GM12878 (cell line): ENCODE data around the gene SLC34A3. TPM values are rescaled to one million over a fixed set of nuclear protein-coding genes. Genes with fewer than 3 reads are reported as not detected.
A peak's percentile ranks its signal among the peaks of the same experiment; 100 is the strongest.

Source experiments
- BHLHE40 ChIP-seq, 2 experiments: fragments of 450-650 bp in 1 of 2; IDR thresholded peaks; 2 replicates each; pipeline ENCODE4 v1.6.1; 2011 to 2017; ENCODE audit warnings: low read depth in 2 of 2, borderline replicate concordance in 1 of 2, improper control_type of control experiment in 1 of 2, low read length in 1 of 2, mild to moderate bottlenecking in 1 of 2
- CHD2 ChIP-seq: IDR thresholded peaks from 2 replicates; pipeline ENCODE4 v1.6.1; 2011; ENCODE audit warnings: low read depth, low read length, improper control_type of control experiment, borderline replicate concordance
- DPF2 ChIP-seq: fragments of 450-650 bp; IDR thresholded peaks from 2 replicates; pipeline ENCODE4 v1.6.1; 2017; ENCODE audit warnings: mild to moderate bottlenecking
- E2F8 ChIP-seq: fragments of 450-650 bp; IDR thresholded peaks from 2 replicates; pipeline ENCODE4 v1.6.1; 2018; ENCODE audit warnings: mild to moderate bottlenecking, low read depth, moderate library complexity; ENCODE audit not compliant: partially characterized antibody
- E4F1 ChIP-seq: fragments of 450-650 bp; IDR thresholded peaks from 2 replicates; pipeline ENCODE4 v1.6.1; 2018; ENCODE audit warnings: borderline replicate concordance, mild to moderate bottlenecking; ENCODE audit not compliant: partially characterized antibody
- EED ChIP-seq: sonication (generic); IDR thresholded peaks from 2 replicates; pipeline ENCODE4 v1.6.1; 2016; ENCODE audit warnings: antibody characterized with exemption, low read depth
- EGR1 ChIP-seq, 2 experiments: IDR thresholded peaks; 1 replicate in 1 of 2; 2 replicates in 1 of 2; pipeline ENCODE4 v1.6.1; 2011 to 2012; ENCODE audit warnings: low read depth in 2 of 2, low read length in 2 of 2, borderline replicate concordance in 1 of 2, mild to moderate bottlenecking in 1 of 2, moderate library complexity in 1 of 2
- KDM1A ChIP-seq: fragments of 200-600 bp; sonication (generic); IDR thresholded peaks from 2 replicates; pipeline ENCODE4 v1.6.1; 2016; ENCODE audit warnings: borderline replicate concordance
- NFYA ChIP-seq: IDR thresholded peaks from 2 replicates; pipeline ENCODE4 v1.6.1; 2011; ENCODE audit warnings: low read depth, mild to moderate bottlenecking, low read length, improper control_type of control experiment, borderline replicate concordance
- SIX5 ChIP-seq: IDR thresholded peaks from 2 replicates; pipeline ENCODE4 v1.6.1; 2011; ENCODE audit warnings: mild to moderate bottlenecking, low read depth, low read length, moderate library complexity; ENCODE audit not compliant: severe bottlenecking
- SP1 ChIP-seq: IDR thresholded peaks from one replicate; pipeline ENCODE4 v1.6.1; 2011; ENCODE audit warnings: low read depth, low read length
- TARDBP ChIP-seq: IDR thresholded peaks from 2 replicates; pipeline ENCODE4 v1.6.1; 2016; ENCODE audit warnings: borderline replicate concordance
- TCF3 ChIP-seq: IDR thresholded peaks from 2 replicates; pipeline ENCODE4 v1.6.1; 2012; ENCODE audit warnings: low read depth, mild to moderate bottlenecking, low read length, borderline replicate concordance; ENCODE audit not compliant: insufficient read depth
- WRNIP1 ChIP-seq: IDR thresholded peaks from 2 replicates; pipeline ENCODE4 v1.6.1; 2011; ENCODE audit warnings: low read depth, low read length, improper control_type of control experiment, borderline replicate concordance
- ZBED1 ChIP-seq: IDR thresholded peaks from 2 replicates; pipeline ENCODE4 v1.6.1; 2016; ENCODE audit warnings: borderline replicate concordance
- polyA plus RNA-seq, 11 experiments: library from polyadenylated mRNA; depleted of rRNA in 4 of 11; unstranded in 6 of 11; stranded (reverse) in 5 of 11; fragments of >200 nt; fragmentation: Nextera tagmentation in 4 of 11; fragmentation: Illumina TruSeq in 1 of 11; extraction: Ambion mirVana in 4 of 11; extraction: Trizol in 1 of 11; gene quantifications; 1 replicate in 1 of 11; 2 replicates in 10 of 11; pipeline versions ENCODE4 v1.2.1 to v1.2.3, GENCODE V29; 2011 to 2016; ENCODE audit warnings: inconsistent platforms in 2 of 11, missing spikeins in 2 of 11, low read depth in 1 of 11
- total RNA-seq, 4 experiments: library from RNA; depleted of rRNA in 3 of 4; stranded (reverse); fragments of >200 nt in 3 of 4; fragmentation: Illumina TruSeq in 1 of 4; extraction: Trizol in 1 of 4; gene quantifications; 2 replicates each; pipeline versions ENCODE4 v1.2.1 to v1.2.3, GENCODE V29; 2013 to 2021
- TF ChIP-seq, protein P1 (sequence below): IDR thresholded peaks from 2 replicates; pipeline ENCODE4 v1.6.1; 2012; ENCODE audit warnings: low read depth, low read length, improper control_type of control experiment
- TF ChIP-seq, protein P2 (sequence below): fragments of 450-650 bp; conservative IDR thresholded peaks from 2 replicates; pipeline ENCODE4 v1.6.1; 2017; ENCODE audit warnings: mild to moderate bottlenecking, moderate library complexity

Gene SLC34A3
- total and polyA plus RNA-seq, 10 of the 15 experiments (the other 5 are each of a cell fraction or from before 2014, with no cell fraction given): not detected

DNA sequence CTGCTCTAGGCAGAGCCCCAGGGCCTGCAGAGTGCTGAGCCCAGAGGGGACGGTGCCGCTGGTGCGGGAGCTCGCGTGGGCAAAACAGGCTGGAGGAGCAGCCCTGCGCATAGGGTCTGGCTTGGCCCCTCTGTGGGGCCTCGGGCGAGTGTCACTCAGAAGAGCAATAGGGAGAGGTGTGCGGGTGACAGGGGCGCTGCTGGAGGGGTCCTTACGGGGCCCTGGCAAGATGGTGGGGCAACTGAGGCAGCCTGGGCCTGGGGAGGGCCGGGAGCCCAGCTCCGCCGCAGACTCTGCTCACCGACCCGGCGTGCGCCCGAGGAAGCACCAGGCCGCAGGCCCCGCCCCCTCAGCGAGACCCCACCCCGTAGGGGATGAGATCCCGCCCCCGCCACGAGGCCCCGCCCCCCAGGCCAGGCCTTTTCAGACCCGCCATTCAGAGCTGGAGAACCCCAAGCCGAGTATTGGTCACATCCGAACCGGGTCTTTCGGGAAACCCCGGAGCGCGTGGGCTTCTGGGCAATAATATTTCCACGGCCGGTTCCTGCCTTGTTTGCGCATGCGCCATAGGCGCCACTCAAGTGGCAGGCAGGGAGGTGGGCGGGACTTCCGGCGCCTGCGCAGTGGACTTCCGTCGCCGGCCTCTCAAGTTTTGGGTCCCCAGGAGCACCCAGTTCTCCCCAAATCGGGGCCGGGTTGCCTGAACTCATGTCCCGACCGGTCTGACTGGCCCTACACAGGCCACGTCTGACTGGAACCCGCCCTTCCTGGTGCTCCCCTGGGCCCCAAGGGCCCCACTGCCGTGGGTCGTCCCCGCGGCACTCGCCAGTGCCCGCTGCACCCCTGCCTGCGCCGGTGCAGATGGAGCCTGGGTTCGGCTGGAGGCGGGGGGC lies 7.4 kb upstream of the SLC34A3 start (continued):
- no peak for TF ChIP-seq EED
- peak in 1 of 2 experiments; percentile 20; a peak in 1 of 4 replicates for TF ChIP-seq BHLHE40 (IDR thresholded peaks at IDR 0.05; ENCODE audit: borderline replicate concordance in 1 of 2, low read depth in 2 of 2, low read length in 1 of 2)
- no peak for TF ChIP-seq KDM1A
- peak; percentile 90 for TF ChIP-seq SP1
- TF ChIP-seq, protein P1, sequence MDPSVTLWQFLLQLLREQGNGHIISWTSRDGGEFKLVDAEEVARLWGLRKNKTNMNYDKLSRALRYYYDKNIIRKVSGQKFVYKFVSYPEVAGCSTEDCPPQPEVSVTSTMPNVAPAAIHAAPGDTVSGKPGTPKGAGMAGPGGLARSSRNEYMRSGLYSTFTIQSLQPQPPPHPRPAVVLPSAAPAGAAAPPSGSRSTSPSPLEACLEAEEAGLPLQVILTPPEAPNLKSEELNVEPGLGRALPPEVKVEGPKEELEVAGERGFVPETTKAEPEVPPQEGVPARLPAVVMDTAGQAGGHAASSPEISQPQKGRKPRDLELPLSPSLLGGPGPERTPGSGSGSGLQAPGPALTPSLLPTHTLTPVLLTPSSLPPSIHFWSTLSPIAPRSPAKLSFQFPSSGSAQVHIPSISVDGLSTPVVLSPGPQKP: peak; percentile 73
- no peak for TF ChIP-seq E4F1
- TF ChIP-seq CHD2: peak; percentile 53; the same call in 1 of the 2 replicates
- no peak; a peak in 1 of 3 replicates for TF ChIP-seq EGR1 (IDR thresholded peaks at IDR 0.05; ENCODE audit: borderline replicate concordance in 1 of 2, low read depth in 2 of 2, low read length in 2 of 2)
- TF ChIP-seq SIX5: peak; percentile 36
- no peak for TF ChIP-seq NFYA
- no peak for TF ChIP-seq WRNIP1
- no peak for TF ChIP-seq TARDBP
- no peak for TF ChIP-seq DPF2
- peak; percentile 62 for TF ChIP-seq E2F8
- no peak for TF ChIP-seq TCF3
- no peak for TF ChIP-seq ZBED1
- TF ChIP-seq, protein P2, sequence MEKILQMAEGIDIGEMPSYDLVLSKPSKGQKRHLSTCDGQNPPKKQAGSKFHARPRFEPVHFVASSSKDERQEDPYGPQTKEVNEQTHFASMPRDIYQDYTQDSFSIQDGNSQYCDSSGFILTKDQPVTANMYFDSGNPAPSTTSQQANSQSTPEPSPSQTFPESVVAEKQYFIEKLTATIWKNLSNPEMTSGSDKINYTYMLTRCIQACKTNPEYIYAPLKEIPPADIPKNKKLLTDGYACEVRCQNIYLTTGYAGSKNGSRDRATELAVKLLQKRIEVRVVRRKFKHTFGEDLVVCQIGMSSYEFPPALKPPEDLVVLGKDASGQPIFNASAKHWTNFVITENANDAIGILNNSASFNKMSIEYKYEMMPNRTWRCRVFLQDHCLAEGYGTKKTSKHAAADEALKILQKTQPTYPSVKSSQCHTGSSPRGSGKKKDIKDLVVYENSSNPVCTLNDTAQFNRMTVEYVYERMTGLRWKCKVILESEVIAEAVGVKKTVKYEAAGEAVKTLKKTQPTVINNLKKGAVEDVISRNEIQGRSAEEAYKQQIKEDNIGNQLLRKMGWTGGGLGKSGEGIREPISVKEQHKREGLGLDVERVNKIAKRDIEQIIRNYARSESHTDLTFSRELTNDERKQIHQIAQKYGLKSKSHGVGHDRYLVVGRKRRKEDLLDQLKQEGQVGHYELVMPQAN: peak; percentile 74
